Hippocampal formation (tissue), 2 donors: Measurements from ENCODE around the gene PRDM16.

Experiments
- DNase-seq, 2 donors: peaks; one replicate each; lab custom pipeline; 2025; lab: John Stamatoyannopoulos, UW

The PRDM16 gene

GRCh38 chr1:3352952-3353331 lies 283.9 kb downstream of the PRDM16 start:
- DNase-seq, result no peak

GRCh38 chr1:3353876-3354275 lies 284.9 kb downstream of the PRDM16 start:
- DNase-seq, result no peak

- no peak for DNase-seq
These were observed 286.1 kb downstream of the PRDM16 start for GRCh38 chr1:3355089-3355488.

- DNase-seq, result no peak
These were observed 287.2 kb downstream of the PRDM16 start for GRCh38 chr1:3355894-3356826.

GRCh38 chr1:3356827-3357460 lies 287.9 kb downstream of the PRDM16 start:
- no peak for DNase-seq

- DNase-seq, result no peak
These were observed 288.7 kb downstream of the PRDM16 start for GRCh38 chr1:3357526-3358297.

GRCh38 chr1:3359351-3359750 lies 290.3 kb downstream of the PRDM16 start:
- no peak for DNase-seq

GRCh38 chr1:3359756-3360440 lies 290.9 kb downstream of the PRDM16 start:
- no peak for DNase-seq

GRCh38 chr1:3360646-3361257 lies 291.7 kb downstream of the PRDM16 start:
- DNase-seq, result no peak

- DNase-seq, result no peak
These were observed 294.0 kb downstream of the PRDM16 start for GRCh38 chr1:3363023-3363422.

GRCh38 chr1:3363756-3364155 lies 294.8 kb downstream of the PRDM16 start:
- no peak for DNase-seq

- DNase-seq, result no peak
These were observed 295.5 kb downstream of the PRDM16 start for GRCh38 chr1:3364551-3364950.

- DNase-seq, result no peak
These were observed 296.0 kb downstream of the PRDM16 start for GRCh38 chr1:3364983-3365382.

GRCh38 chr1:3365523-3366125 lies 296.6 kb downstream of the PRDM16 start:
- no peak for DNase-seq

- peak in 1 of 2 donors; percentile 50 for DNase-seq
These were observed 297.4 kb downstream of the PRDM16 start for GRCh38 chr1:3366126-3367051.

- no peak for DNase-seq
These were observed 298.4 kb downstream of the PRDM16 start for GRCh38 chr1:3367376-3367775.

- no peak for DNase-seq
These were observed 299.1 kb downstream of the PRDM16 start for GRCh38 chr1:3368059-3368458.

- no peak for DNase-seq
These were observed 299.9 kb downstream of the PRDM16 start for GRCh38 chr1:3368711-3369445.

- no peak for DNase-seq
These were observed 300.6 kb downstream of the PRDM16 start for GRCh38 chr1:3369446-3370076.
